Endodermal cell (in vitro differentiated cells): ENCODE results near the gene COL23A1. TPM values are rescaled to one million over a fixed set of nuclear protein-coding genes. Genes with fewer than 3 reads are reported as not detected.

Experiments used
- DNase-seq: peaks from one replicate; pipeline ENCODE4 v3.0.0-alpha.2; 2017
- H3K27ac ChIP-seq: 2 replicates; pipeline ENCODE4 v1.5.1; 2013; ENCODE audit warnings: mild to moderate bottlenecking, low read depth, low read length, moderate library complexity
- H3K27me3 ChIP-seq: 2 replicates; pipeline ENCODE4 v1.6.1; 2013; ENCODE audit warnings: mild to moderate bottlenecking, low read length, moderate library complexity; ENCODE audit not compliant: insufficient read depth, control insufficient read depth, poor library complexity, severe bottlenecking
- H3K36me3 ChIP-seq: 2 replicates; pipeline ENCODE4 v1.7.0; 2013; ENCODE audit warnings: mild to moderate bottlenecking, low read length, moderate library complexity; ENCODE audit not compliant: control insufficient read depth, insufficient read depth
- H3K4me1 ChIP-seq: one replicate; pipeline ENCODE4 v1.7.0; 2013; ENCODE audit warnings: low read length; ENCODE audit not compliant: control insufficient read depth, insufficient read depth
- H3K4me3 ChIP-seq: 2 replicates; pipeline ENCODE4 v1.5.1; 2013; ENCODE audit warnings: mild to moderate bottlenecking, low read length, moderate library complexity
- H3K9ac ChIP-seq: 2 replicates; pipeline ENCODE4 v1.6.1; 2013; ENCODE audit warnings: mild to moderate bottlenecking, low read length, moderate library complexity; ENCODE audit not compliant: poor library complexity, severe bottlenecking; ENCODE audit errors: extremely low read depth
- H3K9me3 ChIP-seq: 2 replicates; pipeline ENCODE4 v1.6.1; 2013; ENCODE audit warnings: mild to moderate bottlenecking, low read length, moderate library complexity; ENCODE audit not compliant: control insufficient read depth
- H3K27ac Mint-ChIP-seq: 2 replicates; pipeline ENCODE4 v1.8.0; 2020; ENCODE audit warnings: mixed read lengths
- H3K27me3 Mint-ChIP-seq: 2 replicates; pipeline ENCODE4 v1.8.0; 2021; ENCODE audit warnings: mild to moderate bottlenecking, mixed read lengths; ENCODE audit not compliant: insufficient read depth
- H3K36me3 Mint-ChIP-seq: 2 replicates; pipeline ENCODE4 v1.8.0; 2020; ENCODE audit warnings: low read depth, mixed read lengths
- H3K4me1 Mint-ChIP-seq: 2 replicates; pipeline ENCODE4 v1.8.0; 2020; ENCODE audit warnings: mixed read lengths
- H3K4me3 Mint-ChIP-seq: 2 replicates; pipeline ENCODE4 v1.8.0; 2020; ENCODE audit warnings: mild to moderate bottlenecking, moderate library complexity, mixed read lengths
- H3K9me3 Mint-ChIP-seq: 2 replicates; pipeline ENCODE4 v1.8.0; 2020; ENCODE audit warnings: mild to moderate bottlenecking, mixed read lengths
- WGBS, 2 experiments: methylation state at CpG; one replicate each; pipeline versions ENCODE4 v1.1.5 to v1.1.7; 2013; ENCODE audit warnings: missing lambda C conversion rate in 2 of 2, mixed read lengths in 1 of 2; ENCODE audit not compliant: insufficient coverage in 1 of 2, insufficient read length in 1 of 2; 5-methylcytosine and 5-hydroxymethylcytosine counted together
- total RNA-seq, 2 donors: library from RNA; stranded (reverse); fragmentation: NEBNext Ultra II Directional in 1 of 2; extraction: Animal tissue kit (Norgen Biotek cat#: 25700) in 1 of 2; gene quantifications; 2 replicates in 1 of 2; 3 replicates in 1 of 2; pipeline ENCODE4 v1.2.1, GENCODE V29; 2021
- TF ChIP-seq, protein P1 (sequence below): fragments of 200-600 bp; sonication (generic); conservative IDR thresholded peaks from 2 replicates; pipeline ENCODE4 v1.5.0; 2021; ENCODE audit warnings: antibody characterized with exemption, mild to moderate bottlenecking

COL23A1 gene
- total RNA-seq, 2 donors from 2014 or later: 50.2 to 71.3 TPM

- Histone ChIP-seq H3K4me3 (no peak overlapping the region), H3K36me3 (no peaks in the 10 kb centered on the region), H3K27ac (peak overlapping the region; percentile 86), H3K4me1 (peaks cover 4% of the 10 kb centered on the region), H3K9ac (no peak overlapping the region), H3K9me3 (peaks cover 6% of the 10 kb centered on the region), H3K27me3 (no peaks in the 10 kb centered on the region)
- Mint-ChIP-seq H3K9me3 (no peaks in the 10 kb centered on the region), H3K36me3 (peaks cover 14% of the 10 kb centered on the region), H3K27ac (peak overlapping the region; percentile 55), H3K27me3 (no peaks in the 10 kb centered on the region), H3K4me3 (no peak overlapping the region), H3K4me1 (peaks cover 22% of the 10 kb centered on the region)
- TF ChIP-seq, protein P1, sequence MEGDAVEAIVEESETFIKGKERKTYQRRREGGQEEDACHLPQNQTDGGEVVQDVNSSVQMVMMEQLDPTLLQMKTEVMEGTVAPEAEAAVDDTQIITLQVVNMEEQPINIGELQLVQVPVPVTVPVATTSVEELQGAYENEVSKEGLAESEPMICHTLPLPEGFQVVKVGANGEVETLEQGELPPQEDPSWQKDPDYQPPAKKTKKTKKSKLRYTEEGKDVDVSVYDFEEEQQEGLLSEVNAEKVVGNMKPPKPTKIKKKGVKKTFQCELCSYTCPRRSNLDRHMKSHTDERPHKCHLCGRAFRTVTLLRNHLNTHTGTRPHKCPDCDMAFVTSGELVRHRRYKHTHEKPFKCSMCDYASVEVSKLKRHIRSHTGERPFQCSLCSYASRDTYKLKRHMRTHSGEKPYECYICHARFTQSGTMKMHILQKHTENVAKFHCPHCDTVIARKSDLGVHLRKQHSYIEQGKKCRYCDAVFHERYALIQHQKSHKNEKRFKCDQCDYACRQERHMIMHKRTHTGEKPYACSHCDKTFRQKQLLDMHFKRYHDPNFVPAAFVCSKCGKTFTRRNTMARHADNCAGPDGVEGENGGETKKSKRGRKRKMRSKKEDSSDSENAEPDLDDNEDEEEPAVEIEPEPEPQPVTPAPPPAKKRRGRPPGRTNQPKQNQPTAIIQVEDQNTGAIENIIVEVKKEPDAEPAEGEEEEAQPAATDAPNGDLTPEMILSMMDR: no peak
- 83 to 85% methylated on average over 11 to 20 of the region's 20 CpGs for WGBS, 2 experiments
- no peak for DNase-seq
Observed at GRCh38 chr5:178428341-178429155, 161.6 kb downstream of the COL23A1 start.

DNA sequence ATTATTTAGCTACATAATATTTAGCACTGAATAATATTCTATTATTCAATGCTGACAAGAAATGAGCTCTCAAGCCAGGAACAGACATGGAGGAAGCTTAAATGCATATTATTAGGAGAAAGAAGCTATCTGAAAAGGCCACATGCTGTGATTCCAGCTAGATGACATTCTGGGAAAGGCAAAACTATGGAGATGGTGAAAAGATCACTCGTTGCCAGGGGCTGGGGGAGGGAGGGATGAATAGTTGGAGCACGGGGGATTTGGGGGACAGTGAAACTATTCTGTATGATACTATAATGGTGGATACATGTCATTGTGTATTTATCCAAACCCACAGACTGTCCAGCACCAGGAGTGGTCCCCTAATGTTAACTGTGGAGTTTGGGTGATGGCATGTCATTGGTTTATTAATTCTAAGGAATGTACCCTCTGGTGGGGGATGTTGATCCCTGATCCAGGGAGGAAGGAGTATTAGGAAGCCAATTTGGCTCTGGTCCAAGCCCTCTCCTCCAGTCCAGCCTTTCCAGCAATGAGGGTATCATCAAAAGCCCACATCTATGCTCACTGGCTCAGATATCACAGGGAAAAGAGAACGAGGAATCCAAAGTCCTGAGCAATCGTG lies 162.5 kb downstream of the COL23A1 start:
- Mint-ChIP-seq H3K4me3 (no peak overlapping the region), H3K4me1 (peaks cover 20% of the 10 kb centered on the region)
- H3K4me1 ChIP-seq: peaks cover 4% of the 10 kb centered on the region

DNA sequence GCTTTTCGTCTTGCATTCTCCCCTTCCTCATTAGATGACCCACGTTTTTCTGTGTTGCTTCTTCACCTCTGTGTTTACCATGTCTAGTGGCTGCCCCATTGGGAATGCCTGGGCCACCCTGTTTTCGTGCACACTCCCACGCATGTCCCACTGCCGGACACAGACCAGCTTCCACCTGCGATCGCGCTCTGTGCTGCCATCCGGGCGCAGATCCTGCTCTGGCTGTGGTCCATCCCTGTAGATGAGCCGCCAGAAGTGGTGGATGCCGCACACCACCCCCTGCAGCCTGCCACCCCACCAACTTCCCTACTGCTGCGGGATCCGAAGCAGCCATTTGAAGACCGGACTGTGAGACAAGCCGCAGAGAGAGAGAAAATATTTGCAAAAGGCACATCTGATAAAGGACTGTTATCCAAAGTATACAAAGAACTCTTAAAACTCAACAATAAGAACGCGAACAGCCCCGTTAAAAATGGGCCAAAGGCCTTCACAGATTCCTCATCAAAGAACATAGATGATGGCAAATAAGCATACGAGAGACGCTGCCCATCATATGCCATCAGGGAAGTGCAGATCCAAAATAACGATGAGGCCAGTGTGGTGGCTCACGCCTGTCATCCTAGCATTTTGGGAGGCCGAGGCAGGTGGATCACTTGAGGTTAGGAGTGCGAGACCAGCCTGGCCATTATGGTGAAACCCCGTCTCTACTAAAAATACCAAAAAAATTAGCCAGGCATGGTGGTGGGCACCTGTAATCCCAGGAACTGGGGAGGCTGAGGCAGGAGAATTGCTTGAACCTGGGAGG lies 163.7 kb downstream of the COL23A1 start:
- no peaks in the 10 kb centered on the region for H3K27me3 ChIP-seq
- Mint-ChIP-seq H3K27me3 (no peaks in the 10 kb centered on the region), H3K36me3 (peaks cover 8% of the 10 kb centered on the region), H3K27ac (no peak overlapping the region), H3K4me3 (no peak overlapping the region), H3K9me3 (no peaks in the 10 kb centered on the region), H3K4me1 (peaks cover 29% of the 10 kb centered on the region)
- no peak overlapping the region for H3K27ac ChIP-seq
- peaks cover 4% of the 10 kb centered on the region for H3K4me1 ChIP-seq
- no peaks in the 10 kb centered on the region for H3K36me3 ChIP-seq
- peaks cover 3% of the 10 kb centered on the region for H3K9me3 ChIP-seq
- DNase-seq: no peak
- WGBS, 2 experiments: 85 to 93% methylated on average over 6 to 26 of the region's 26 CpGs
- no peak overlapping the region for H3K4me3 ChIP-seq
- TF ChIP-seq, protein P1: no peak
- H3K9ac ChIP-seq: no peak overlapping the region

More for the DNA sequence above, 162.5 kb downstream of the COL23A1 start:
- Histone ChIP-seq H3K9me3 (peaks cover 6% of the 10 kb centered on the region), H3K27me3 (no peaks in the 10 kb centered on the region), H3K4me3 (no peak overlapping the region), H3K36me3 (no peaks in the 10 kb centered on the region), H3K9ac (no peak overlapping the region), H3K27ac (peak overlapping the region; percentile 86)
- 57 to 83% methylated on average over 2 to 4 of the region's 4 CpGs for WGBS, 2 experiments
- Mint-ChIP-seq H3K27me3 (no peaks in the 10 kb centered on the region), H3K9me3 (no peaks in the 10 kb centered on the region), H3K36me3 (peaks cover 14% of the 10 kb centered on the region), H3K27ac (no peak overlapping the region)
- DNase-seq: no peak
- TF ChIP-seq, protein P1: no peak
